Astrocyte of the spinal cord (primary cell): ENCODE data around the gene ERP29.

ENCODE experiments used
- DNase-seq: peaks from one replicate; pipeline ENCODE4 v3.0.0; 2011; ENCODE audit warnings: low read depth, low spot score
- H3K4me3 ChIP-seq: 2 replicates; pipeline ENCODE4 v1.5.1; 2011; ENCODE audit warnings: low read depth, mild to moderate bottlenecking, low read length, moderate library complexity
- in situ Hi-C: cut with HindIII; loops from 2 replicates; pipeline ENCODE4 v1.10.0; 2017; ENCODE audit warnings: low sequenced_read_pairs
- TF ChIP-seq, protein P1 (sequence below): IDR thresholded peaks from 2 replicates; pipeline ENCODE4 v1.5.1; 2012; ENCODE audit warnings: low read depth, mild to moderate bottlenecking, low read length, inconsistent platforms

The ERP29 gene

DNA sequence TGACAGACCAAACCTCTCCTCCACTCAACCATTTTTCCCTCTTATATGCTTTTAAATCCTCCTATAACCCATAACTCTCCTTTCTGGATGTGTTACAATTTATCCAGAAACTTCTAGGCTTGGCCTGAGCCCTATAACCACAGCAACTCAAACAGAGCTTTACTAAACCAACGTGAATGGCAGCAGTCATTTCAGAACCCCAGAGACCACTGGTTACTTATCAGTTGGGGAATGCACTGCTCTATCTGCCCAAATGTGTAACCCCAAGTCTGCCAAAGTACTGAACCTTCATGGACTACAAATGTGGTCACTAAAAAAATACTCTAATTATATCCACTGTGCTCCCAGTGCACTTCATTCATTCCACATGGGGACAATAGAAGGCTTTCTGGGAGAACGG lies 53.3 kb downstream of the ERP29 start:
- no peak overlapping the region for H3K4me3 ChIP-seq
- in situ Hi-C loops: no loop called here
- no peak for DNase-seq
- TF ChIP-seq, protein P1, sequence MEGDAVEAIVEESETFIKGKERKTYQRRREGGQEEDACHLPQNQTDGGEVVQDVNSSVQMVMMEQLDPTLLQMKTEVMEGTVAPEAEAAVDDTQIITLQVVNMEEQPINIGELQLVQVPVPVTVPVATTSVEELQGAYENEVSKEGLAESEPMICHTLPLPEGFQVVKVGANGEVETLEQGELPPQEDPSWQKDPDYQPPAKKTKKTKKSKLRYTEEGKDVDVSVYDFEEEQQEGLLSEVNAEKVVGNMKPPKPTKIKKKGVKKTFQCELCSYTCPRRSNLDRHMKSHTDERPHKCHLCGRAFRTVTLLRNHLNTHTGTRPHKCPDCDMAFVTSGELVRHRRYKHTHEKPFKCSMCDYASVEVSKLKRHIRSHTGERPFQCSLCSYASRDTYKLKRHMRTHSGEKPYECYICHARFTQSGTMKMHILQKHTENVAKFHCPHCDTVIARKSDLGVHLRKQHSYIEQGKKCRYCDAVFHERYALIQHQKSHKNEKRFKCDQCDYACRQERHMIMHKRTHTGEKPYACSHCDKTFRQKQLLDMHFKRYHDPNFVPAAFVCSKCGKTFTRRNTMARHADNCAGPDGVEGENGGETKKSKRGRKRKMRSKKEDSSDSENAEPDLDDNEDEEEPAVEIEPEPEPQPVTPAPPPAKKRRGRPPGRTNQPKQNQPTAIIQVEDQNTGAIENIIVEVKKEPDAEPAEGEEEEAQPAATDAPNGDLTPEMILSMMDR: no peak
